SK-N-SH (cell line): ENCODE measurements around the gene FRS2.

Source experiments
- ELF1 ChIP-seq: IDR thresholded peaks from 2 replicates; pipeline ENCODE4 v1.4.0; 2012
- EP300 ChIP-seq, 2 experiments: IDR thresholded peaks; 2 replicates each; pipeline versions ENCODE4 v1.4.0 to v1.6.1; 2012; ENCODE audit warnings: borderline replicate concordance in 1 of 2, low read depth in 1 of 2, low read length in 1 of 2
- EZH2phosphoT487 ChIP-seq: fragments of 200-600 bp; sonication (generic); IDR thresholded peaks from 2 replicates; pipeline ENCODE4 v1.6.1; 2017; ENCODE audit warnings: low read depth, mixed run types, mild to moderate bottlenecking, antibody characterized with exemption, moderate library complexity, borderline replicate concordance
- FOXJ3 ChIP-seq: sonication (generic); formaldehyde crosslinking; IDR thresholded peaks from 2 replicates; pipeline ENCODE4 v1.5.1; 2020; ENCODE audit warnings: mild to moderate bottlenecking, missing genetic modification reagents
- GATA2 ChIP-seq: sonication (generic); formaldehyde crosslinking; IDR thresholded peaks from 2 replicates; pipeline ENCODE4 v1.5.0; 2020; ENCODE audit warnings: mild to moderate bottlenecking, missing genetic modification reagents
- NRF1 ChIP-seq: IDR thresholded peaks from 2 replicates; pipeline ENCODE4 v1.6.1; 2012; ENCODE audit warnings: low read depth, mild to moderate bottlenecking, low read length
- SMC3 ChIP-seq: IDR thresholded peaks from 2 replicates; pipeline ENCODE4 v1.6.1; 2012; ENCODE audit warnings: low read depth, low read length, improper control_type of control experiment
- TF ChIP-seq, protein P1 (sequence below): fragments of 200-600 bp; sonication (generic); IDR thresholded peaks from 2 replicates; pipeline ENCODE4 v1.6.1; 2017; ENCODE audit warnings: antibody characterized with exemption, mild to moderate bottlenecking, moderate library complexity
- TF ChIP-seq, protein P2 (sequence below): IDR thresholded peaks from 2 replicates; pipeline ENCODE4 v1.4.0; 2012; ENCODE audit warnings: low read depth, borderline replicate concordance

DNA sequence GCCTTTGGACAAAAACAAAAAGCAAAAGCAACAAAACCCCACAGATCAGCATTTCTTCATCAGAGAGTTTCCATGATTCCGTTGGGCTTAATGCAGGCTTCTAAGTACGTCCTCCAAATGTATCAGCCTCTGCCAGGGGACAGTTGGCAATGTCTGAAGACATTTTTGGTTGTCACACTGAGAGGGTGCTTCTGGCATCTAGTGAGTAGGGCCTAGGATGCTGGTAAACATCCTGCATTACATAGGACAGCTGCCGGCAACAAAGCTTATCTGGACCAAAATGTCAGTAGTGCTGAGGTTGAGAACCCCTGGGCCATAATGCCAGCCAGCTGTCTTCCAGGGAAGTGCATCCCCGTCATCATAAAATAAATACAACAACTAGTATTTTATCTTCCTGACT is 149.9 kb downstream of the FRS2 start:
- TF ChIP-seq, protein P1, sequence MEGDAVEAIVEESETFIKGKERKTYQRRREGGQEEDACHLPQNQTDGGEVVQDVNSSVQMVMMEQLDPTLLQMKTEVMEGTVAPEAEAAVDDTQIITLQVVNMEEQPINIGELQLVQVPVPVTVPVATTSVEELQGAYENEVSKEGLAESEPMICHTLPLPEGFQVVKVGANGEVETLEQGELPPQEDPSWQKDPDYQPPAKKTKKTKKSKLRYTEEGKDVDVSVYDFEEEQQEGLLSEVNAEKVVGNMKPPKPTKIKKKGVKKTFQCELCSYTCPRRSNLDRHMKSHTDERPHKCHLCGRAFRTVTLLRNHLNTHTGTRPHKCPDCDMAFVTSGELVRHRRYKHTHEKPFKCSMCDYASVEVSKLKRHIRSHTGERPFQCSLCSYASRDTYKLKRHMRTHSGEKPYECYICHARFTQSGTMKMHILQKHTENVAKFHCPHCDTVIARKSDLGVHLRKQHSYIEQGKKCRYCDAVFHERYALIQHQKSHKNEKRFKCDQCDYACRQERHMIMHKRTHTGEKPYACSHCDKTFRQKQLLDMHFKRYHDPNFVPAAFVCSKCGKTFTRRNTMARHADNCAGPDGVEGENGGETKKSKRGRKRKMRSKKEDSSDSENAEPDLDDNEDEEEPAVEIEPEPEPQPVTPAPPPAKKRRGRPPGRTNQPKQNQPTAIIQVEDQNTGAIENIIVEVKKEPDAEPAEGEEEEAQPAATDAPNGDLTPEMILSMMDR = no peak
- no peak for TF ChIP-seq EP300 (IDR thresholded peaks at IDR 0.05; ENCODE audit: borderline replicate concordance in 1 of 2, low read depth in 1 of 2, low read length in 1 of 2)
- TF ChIP-seq, protein P2, sequence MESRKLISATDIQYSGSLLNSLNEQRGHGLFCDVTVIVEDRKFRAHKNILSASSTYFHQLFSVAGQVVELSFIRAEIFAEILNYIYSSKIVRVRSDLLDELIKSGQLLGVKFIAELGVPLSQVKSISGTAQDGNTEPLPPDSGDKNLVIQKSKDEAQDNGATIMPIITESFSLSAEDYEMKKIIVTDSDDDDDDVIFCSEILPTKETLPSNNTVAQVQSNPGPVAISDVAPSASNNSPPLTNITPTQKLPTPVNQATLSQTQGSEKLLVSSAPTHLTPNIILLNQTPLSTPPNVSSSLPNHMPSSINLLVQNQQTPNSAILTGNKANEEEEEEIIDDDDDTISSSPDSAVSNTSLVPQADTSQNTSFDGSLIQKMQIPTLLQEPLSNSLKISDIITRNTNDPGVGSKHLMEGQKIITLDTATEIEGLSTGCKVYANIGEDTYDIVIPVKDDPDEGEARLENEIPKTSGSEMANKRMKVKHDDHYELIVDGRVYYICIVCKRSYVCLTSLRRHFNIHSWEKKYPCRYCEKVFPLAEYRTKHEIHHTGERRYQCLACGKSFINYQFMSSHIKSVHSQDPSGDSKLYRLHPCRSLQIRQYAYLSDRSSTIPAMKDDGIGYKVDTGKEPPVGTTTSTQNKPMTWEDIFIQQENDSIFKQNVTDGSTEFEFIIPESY = no peak
- TF ChIP-seq NRF1 = no peak
- TF ChIP-seq EZH2phosphoT487 = no peak
- no peak for TF ChIP-seq ELF1
- TF ChIP-seq FOXJ3 (CRISPR knock-in tag) = no peak
- no peak for TF ChIP-seq GATA2
- no peak for TF ChIP-seq SMC3
